ENCODE measurements around the gene CASP10.

CASP10 gene

GRCh38 chr2:201273330-201273983 is 90.5 kb downstream of the CASP10 start:
- Histone ChIP-seq H3K27ac (ENCODE audit: low read depth, low read length) (no peak overlapping the region), H3K36me3 (ENCODE audit: insufficient read depth, low read length) (peaks cover 23% of the 10 kb centered on the region), H2AFZ (ENCODE audit: low read length, unreplicated experiment) (no peak overlapping the region), H3K27me3 (ENCODE audit: insufficient read depth, low read length) (no peaks in the 10 kb centered on the region), H3K4me1 (ENCODE audit: control insufficient read depth, insufficient read depth, low read length, unreplicated experiment) (no peaks in the 10 kb centered on the region), H3K4me3 (ENCODE audit: low read depth, low read length) (no peak overlapping the region), H3K79me2 (ENCODE audit: control insufficient read depth, insufficient read depth, low read length, unreplicated experiment) (no peaks in the 10 kb centered on the region)

- H3K4me1 ChIP-seq (ENCODE audit: control insufficient read depth, insufficient read depth, low read length, unreplicated experiment), result no peaks in the 10 kb centered on the region
- no peak overlapping the region for H3K4me3 ChIP-seq (ENCODE audit: low read depth, low read length)
- no peak overlapping the region for H3K27ac ChIP-seq (ENCODE audit: low read depth, low read length)
- H3K79me2 ChIP-seq (ENCODE audit: control insufficient read depth, insufficient read depth, low read length, unreplicated experiment), result no peaks in the 10 kb centered on the region
- peaks cover 33% of the 10 kb centered on the region for H3K36me3 ChIP-seq (ENCODE audit: insufficient read depth, low read length)
- no peak overlapping the region for H2AFZ ChIP-seq (ENCODE audit: low read length, unreplicated experiment)
- H3K27me3 ChIP-seq (ENCODE audit: insufficient read depth, low read length), result no peaks in the 10 kb centered on the region
Measured at GRCh38 chr2:201275069-201275468, 92.1 kb downstream of the CASP10 start.

- no peaks in the 10 kb centered on the region for H3K27me3 ChIP-seq (ENCODE audit: insufficient read depth, low read length)
- no peak overlapping the region for H3K27ac ChIP-seq (ENCODE audit: low read depth, low read length)
- H3K4me1 ChIP-seq (ENCODE audit: control insufficient read depth, insufficient read depth, low read length, unreplicated experiment), result no peaks in the 10 kb centered on the region
- no peak overlapping the region for H3K4me3 ChIP-seq (ENCODE audit: low read depth, low read length)
- H3K36me3 ChIP-seq (ENCODE audit: insufficient read depth, low read length), result peaks cover 33% of the 10 kb centered on the region
- no peaks in the 10 kb centered on the region for H3K79me2 ChIP-seq (ENCODE audit: control insufficient read depth, insufficient read depth, low read length, unreplicated experiment)
- no peak overlapping the region for H2AFZ ChIP-seq (ENCODE audit: low read length, unreplicated experiment)
Measured at GRCh38 chr2:201275990-201276389, 93.0 kb downstream of the CASP10 start.

- Histone ChIP-seq H3K27ac (ENCODE audit: low read depth, low read length) (no peak overlapping the region), H3K4me3 (ENCODE audit: low read depth, low read length) (no peak overlapping the region), H3K79me2 (ENCODE audit: control insufficient read depth, insufficient read depth, low read length, unreplicated experiment) (no peaks in the 10 kb centered on the region), H3K4me1 (ENCODE audit: control insufficient read depth, insufficient read depth, low read length, unreplicated experiment) (no peaks in the 10 kb centered on the region), H3K36me3 (ENCODE audit: insufficient read depth, low read length) (peaks cover 33% of the 10 kb centered on the region), H2AFZ (ENCODE audit: low read length, unreplicated experiment) (no peak overlapping the region), H3K27me3 (ENCODE audit: insufficient read depth, low read length) (no peaks in the 10 kb centered on the region)
Measured at GRCh38 chr2:201276511-201276910, 93.6 kb downstream of the CASP10 start.

Measured in ACC112 (cell line).